Nephron (organoid): ENCODE data around the gene KLHL25.

Source experiments
- H3K27ac Mint-ChIP-seq, 3 experiments: 2 replicates each; pipeline ENCODE4 v1.8.0; 2020; ENCODE audit warnings: mixed read lengths in 3 of 3, mild to moderate bottlenecking in 2 of 3, moderate library complexity in 1 of 3
- H3K27me3 Mint-ChIP-seq: 2 replicates; pipeline ENCODE4 v1.8.0; 2021; ENCODE audit warnings: low read depth, mild to moderate bottlenecking, moderate library complexity, mixed read lengths
- H3K36me3 Mint-ChIP-seq: 2 replicates; pipeline ENCODE4 v1.8.0; 2020; ENCODE audit warnings: low read depth, mixed read lengths
- H3K4me1 Mint-ChIP-seq: 2 replicates; pipeline ENCODE4 v1.8.0; 2020; ENCODE audit warnings: mixed read lengths
- H3K4me3 Mint-ChIP-seq, 3 experiments: 2 replicates each; pipeline ENCODE4 v1.8.0; 2020; ENCODE audit warnings: mild to moderate bottlenecking in 3 of 3, mixed read lengths in 3 of 3, moderate library complexity in 2 of 3
- H3K9me3 Mint-ChIP-seq: 2 replicates; pipeline ENCODE4 v1.8.0; 2020; ENCODE audit warnings: mixed read lengths
- CTCF ChIP-seq, 3 experiments: fragments of 200-600 bp; sonication (generic); IDR thresholded peaks; one replicate each; pipeline ENCODE4 v1.5.0; 2021; ENCODE audit warnings: antibody characterized with exemption in 3 of 3; ENCODE audit not compliant: unreplicated experiment in 3 of 3

KLHL25 gene

GRCh38 chr15:85792102-85792731, 2.5 kb downstream of the KLHL25 start:
- Mint-ChIP-seq H3K27ac (no peak overlapping the region), H3K4me1 (peaks cover 51% of the 10 kb centered on the region), H3K36me3 (peaks cover 8% of the 10 kb centered on the region), H3K27me3 (no peaks in the 10 kb centered on the region), H3K9me3 (no peaks in the 10 kb centered on the region), H3K4me3 (peak overlapping the region; percentile 96 to 97 (median 96))
- no peak for TF ChIP-seq CTCF (IDR thresholded peaks at IDR 0.05; ENCODE audit: unreplicated experiment in 3 of 3)

- TF ChIP-seq CTCF (IDR thresholded peaks at IDR 0.05; ENCODE audit: unreplicated experiment in 3 of 3) = no peak
- peaks cover 60% of the 10 kb centered on the region for H3K4me1 Mint-ChIP-seq
- H3K9me3 Mint-ChIP-seq = no peaks in the 10 kb centered on the region
- H3K27ac Mint-ChIP-seq = peak overlapping the region; percentile 61 to 68 (median 63)
- H3K27me3 Mint-ChIP-seq = no peaks in the 10 kb centered on the region
- peak overlapping the region; percentile 4 to 19 (median 9) for H3K4me3 Mint-ChIP-seq
- peaks cover 8% of the 10 kb centered on the region for H3K36me3 Mint-ChIP-seq
Measured at GRCh38 chr15:85789496-85789875, 5.2 kb downstream of the KLHL25 start.

- Mint-ChIP-seq H3K9me3 (no peaks in the 10 kb centered on the region), H3K27me3 (no peaks in the 10 kb centered on the region), H3K36me3 (peaks cover 8% of the 10 kb centered on the region), H3K4me1 (peaks cover 61% of the 10 kb centered on the region), H3K4me3 (no peak overlapping the region), H3K27ac (peak overlapping the region; percentile 68 to 77 (median 76))
- no peak for TF ChIP-seq CTCF (IDR thresholded peaks at IDR 0.05; ENCODE audit: unreplicated experiment in 3 of 3)
Measured at GRCh38 chr15:85788771-85789495, 5.8 kb downstream of the KLHL25 start.

- H3K4me1 Mint-ChIP-seq = peaks cover 62% of the 10 kb centered on the region
- H3K36me3 Mint-ChIP-seq = peaks cover 8% of the 10 kb centered on the region
- no peaks in the 10 kb centered on the region for H3K27me3 Mint-ChIP-seq
- no peak for TF ChIP-seq CTCF (IDR thresholded peaks at IDR 0.05; ENCODE audit: unreplicated experiment in 3 of 3)
- no peaks in the 10 kb centered on the region for H3K9me3 Mint-ChIP-seq
- H3K27ac Mint-ChIP-seq = peak overlapping the region; percentile 88 to 95 (median 94)
- peak overlapping the region in 1 of 3 experiments; percentile 5 for H3K4me3 Mint-ChIP-seq
Measured at GRCh38 chr15:85786781-85787114, 8.0 kb downstream of the KLHL25 start.

- Mint-ChIP-seq H3K36me3 (peaks cover 8% of the 10 kb centered on the region), H3K4me1 (peaks cover 66% of the 10 kb centered on the region), H3K27ac (peak overlapping the region; percentile 88 to 95 (median 94)), H3K27me3 (no peaks in the 10 kb centered on the region), H3K4me3 (peak overlapping the region; percentile 5 to 29 (median 17)), H3K9me3 (no peaks in the 10 kb centered on the region)
- TF ChIP-seq CTCF (IDR thresholded peaks at IDR 0.05; ENCODE audit: unreplicated experiment in 3 of 3) = no peak
Measured at GRCh38 chr15:85785887-85786780, 8.6 kb downstream of the KLHL25 start.
